VCaP (cell line): ENCODE data around the gene SEMG2.
A peak's percentile ranks its signal among the peaks of the same experiment; 100 is the strongest.

ENCODE experiments used
- H3K27ac ChIP-seq: fragments of 450-650 bp; 2 replicates; pipeline ENCODE4 v1.5.1; 2017
- CTCF ChIP-seq: fragments of 450-650 bp; conservative IDR thresholded peaks from 2 replicates; pipeline ENCODE4 v1.5.1; 2017; ENCODE audit warnings: mild to moderate bottlenecking, moderate library complexity

SEMG2 gene

GRCh38 chr20:45211569-45212474 lies 9.4 kb upstream of the SEMG2 start:
- TF ChIP-seq CTCF = no peak
- no peak overlapping the region for H3K27ac ChIP-seq

- no peak overlapping the region for H3K27ac ChIP-seq
- no peak for TF ChIP-seq CTCF
Measured at GRCh38 chr20:45212836-45213235, 8.3 kb upstream of the SEMG2 start.

GRCh38 chr20:45218124-45218523 lies 3.0 kb upstream of the SEMG2 start:
- H3K27ac ChIP-seq = peak overlapping the region; percentile 99
- TF ChIP-seq CTCF = no peak

GRCh38 chr20:45218636-45219035 lies 2.5 kb upstream of the SEMG2 start:
- 0 out of 2 replicates have a peak, but pooled peaks have one; percentile 16 for TF ChIP-seq CTCF
- H3K27ac ChIP-seq = peak overlapping the region; percentile 99

- no peak for TF ChIP-seq CTCF
- H3K27ac ChIP-seq = no peak overlapping the region
Measured at GRCh38 chr20:45223136-45223535, 2.0 kb downstream of the SEMG2 start.

GRCh38 chr20:45226287-45226686 lies 5.1 kb downstream of the SEMG2 start:
- TF ChIP-seq CTCF = no peak

GRCh38 chr20:45229264-45230056 lies 8.3 kb downstream of the SEMG2 start:
- H3K27ac ChIP-seq = peak overlapping the region; percentile 37; the same call in 1 of the 2 replicates
- peak; percentile 67 for TF ChIP-seq CTCF

More at GRCh38 chr20:45226287-45226686, 5.1 kb downstream of the SEMG2 start:
- H3K27ac ChIP-seq = no peak overlapping the region
